Right lobe of liver (tissue), 4 donors: ENCODE results near the gene MYL4.

ENCODE experiments used
- POLR2A ChIP-seq: fragments of 450-650 bp; IDR thresholded peaks from one replicate; pipeline ENCODE4 v1.6.1; 2017; ENCODE audit warnings: antibody characterized with exemption, mild to moderate bottlenecking
- TF ChIP-seq, protein P1 (sequence below), 4 donors: fragments of 200-600 bp in 3 of 4; fragments of 450-650 bp in 1 of 4; IDR thresholded peaks; one replicate each; pipeline versions ENCODE4 v1.5.1 to v1.8.0; 2016 to 2022; ENCODE audit warnings: antibody characterized with exemption in 4 of 4, mild to moderate bottlenecking in 2 of 4
- donor health status: DM: no; HTN: no; CAD: no.
- donor health status: DM: no; HTN: no; CAD: no.
- donor health status: DM: no; HTN: yes; CAD: no.

DNA sequence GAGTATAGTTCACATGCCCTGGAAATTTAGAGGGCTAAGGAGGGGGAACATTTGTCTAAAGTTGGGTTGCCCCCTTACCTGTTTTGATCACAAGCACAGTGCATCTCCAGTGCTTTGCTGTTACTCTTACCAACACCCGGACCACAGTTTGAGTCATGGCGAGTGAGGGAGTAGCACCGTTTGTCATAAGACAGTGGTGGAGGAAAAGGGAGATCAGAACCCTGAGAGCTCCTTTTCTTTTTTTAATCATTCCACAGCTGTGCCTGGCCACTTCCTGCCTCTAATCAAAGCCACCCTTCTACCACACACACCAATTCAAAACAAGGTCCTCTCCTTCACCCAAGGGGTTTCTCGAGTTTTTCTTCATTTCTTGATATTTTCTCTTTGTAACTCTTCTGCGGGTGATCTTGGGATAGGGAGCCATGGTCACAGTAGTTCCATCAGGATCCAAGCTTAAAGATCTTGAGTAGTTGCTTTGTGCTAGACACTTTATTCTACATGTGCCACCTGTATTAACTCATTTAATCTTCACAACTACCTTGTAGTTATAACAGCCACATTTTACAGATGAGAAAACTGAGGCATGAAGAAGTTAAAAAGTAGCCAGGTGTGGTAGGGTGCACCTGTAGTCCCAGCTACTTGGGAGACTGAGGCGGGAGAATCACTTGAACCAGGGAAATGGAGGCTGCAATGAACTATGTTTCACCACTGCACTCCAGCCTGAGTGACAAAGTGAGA is 5.0 kb upstream of the MYL4 start:
- TF ChIP-seq, protein P1, sequence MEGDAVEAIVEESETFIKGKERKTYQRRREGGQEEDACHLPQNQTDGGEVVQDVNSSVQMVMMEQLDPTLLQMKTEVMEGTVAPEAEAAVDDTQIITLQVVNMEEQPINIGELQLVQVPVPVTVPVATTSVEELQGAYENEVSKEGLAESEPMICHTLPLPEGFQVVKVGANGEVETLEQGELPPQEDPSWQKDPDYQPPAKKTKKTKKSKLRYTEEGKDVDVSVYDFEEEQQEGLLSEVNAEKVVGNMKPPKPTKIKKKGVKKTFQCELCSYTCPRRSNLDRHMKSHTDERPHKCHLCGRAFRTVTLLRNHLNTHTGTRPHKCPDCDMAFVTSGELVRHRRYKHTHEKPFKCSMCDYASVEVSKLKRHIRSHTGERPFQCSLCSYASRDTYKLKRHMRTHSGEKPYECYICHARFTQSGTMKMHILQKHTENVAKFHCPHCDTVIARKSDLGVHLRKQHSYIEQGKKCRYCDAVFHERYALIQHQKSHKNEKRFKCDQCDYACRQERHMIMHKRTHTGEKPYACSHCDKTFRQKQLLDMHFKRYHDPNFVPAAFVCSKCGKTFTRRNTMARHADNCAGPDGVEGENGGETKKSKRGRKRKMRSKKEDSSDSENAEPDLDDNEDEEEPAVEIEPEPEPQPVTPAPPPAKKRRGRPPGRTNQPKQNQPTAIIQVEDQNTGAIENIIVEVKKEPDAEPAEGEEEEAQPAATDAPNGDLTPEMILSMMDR (IDR thresholded peaks at IDR 0.05), result no peak
- TF ChIP-seq POLR2A, result no peak
